RWPE2 (cell line): Measurements from ENCODE around the gene PAFAH1B2.

Source experiments
- ATAC-seq: fragments of 200-7000 bp; cut with Tn5 transposase; 3 replicates; pipeline ENCODE4 v1.9.1; 2021; ENCODE audit warnings: low read depth
- DNase-seq: peaks from one replicate; pipeline ENCODE4 v3.0.0-alpha.2; 2020; ENCODE audit warnings: low spot score
- H3K27ac ChIP-seq: fragments of 450-650 bp; 2 replicates; pipeline ENCODE4 v1.5.1; 2017; ENCODE audit warnings: mild to moderate bottlenecking; ENCODE audit not compliant: poor library complexity, severe bottlenecking
- H3K27me3 ChIP-seq: fragments of 250-450 bp; sonication (Bioruptor Pico); 2 replicates; pipeline ENCODE4 v1.5.1; 2021; ENCODE audit warnings: mild to moderate bottlenecking, moderate library complexity; ENCODE audit not compliant: insufficient read depth, poor library complexity, severe bottlenecking
- H3K36me3 ChIP-seq: fragments of 250-450 bp; sonication (Bioruptor Pico); 2 replicates; pipeline ENCODE4 v1.5.1; 2020; ENCODE audit warnings: low read depth, mild to moderate bottlenecking, moderate library complexity
- H3K4me1 ChIP-seq: fragments of 250-450 bp; sonication (Bioruptor Pico); 2 replicates; pipeline ENCODE4 v1.5.1; 2021; ENCODE audit warnings: mild to moderate bottlenecking, moderate library complexity; ENCODE audit not compliant: insufficient read depth, poor library complexity, severe bottlenecking
- H3K4me3 ChIP-seq: fragments of 250-450 bp; sonication (Bioruptor Pico); 2 replicates; pipeline ENCODE4 v1.5.1; 2021; ENCODE audit warnings: mild to moderate bottlenecking, moderate library complexity; ENCODE audit not compliant: severe bottlenecking
- H3K9me3 ChIP-seq: fragments of 250-450 bp; sonication (Bioruptor Pico); 2 replicates; pipeline ENCODE4 v1.5.1; 2021; ENCODE audit warnings: mild to moderate bottlenecking, moderate library complexity; ENCODE audit not compliant: severe bottlenecking
- TF ChIP-seq, protein P1 (sequence below): fragments of 450-650 bp; IDR thresholded peaks from one replicate; pipeline ENCODE4 v1.5.1; 2017; ENCODE audit warnings: mild to moderate bottlenecking, moderate library complexity; ENCODE audit not compliant: poor library complexity, severe bottlenecking

The PAFAH1B2 gene

DNA sequence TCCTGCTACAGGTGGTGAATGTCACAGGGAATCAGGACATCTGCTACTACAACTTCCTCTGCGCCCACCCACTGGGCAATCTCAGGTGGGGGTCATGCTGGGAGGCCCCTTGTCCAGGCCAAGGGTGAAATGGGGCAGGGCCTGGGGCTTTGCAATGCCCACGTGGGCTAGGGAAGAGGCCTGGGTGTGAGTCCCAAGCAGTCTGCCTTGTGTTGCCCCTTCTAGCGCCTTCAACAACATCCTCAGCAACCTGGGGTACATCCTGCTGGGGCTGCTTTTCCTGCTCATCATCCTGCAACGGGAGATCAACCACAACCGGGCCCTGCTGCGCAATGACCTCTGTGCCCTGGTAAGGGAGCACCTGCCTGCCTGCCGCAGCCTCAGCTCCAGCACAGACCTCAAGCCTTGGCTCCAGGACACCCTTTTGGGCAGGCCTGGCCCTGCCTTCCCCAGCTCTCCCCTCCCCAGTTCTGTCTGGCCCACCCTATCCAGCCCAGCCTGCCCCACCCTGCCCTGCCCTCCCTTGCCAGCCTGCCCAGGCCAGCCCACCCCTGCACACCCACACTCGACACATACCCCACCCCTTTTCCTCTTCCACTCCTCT, 46.0 kb downstream of the PAFAH1B2 start:
- H3K27ac ChIP-seq, result no peak overlapping the region
- TF ChIP-seq, protein P1, sequence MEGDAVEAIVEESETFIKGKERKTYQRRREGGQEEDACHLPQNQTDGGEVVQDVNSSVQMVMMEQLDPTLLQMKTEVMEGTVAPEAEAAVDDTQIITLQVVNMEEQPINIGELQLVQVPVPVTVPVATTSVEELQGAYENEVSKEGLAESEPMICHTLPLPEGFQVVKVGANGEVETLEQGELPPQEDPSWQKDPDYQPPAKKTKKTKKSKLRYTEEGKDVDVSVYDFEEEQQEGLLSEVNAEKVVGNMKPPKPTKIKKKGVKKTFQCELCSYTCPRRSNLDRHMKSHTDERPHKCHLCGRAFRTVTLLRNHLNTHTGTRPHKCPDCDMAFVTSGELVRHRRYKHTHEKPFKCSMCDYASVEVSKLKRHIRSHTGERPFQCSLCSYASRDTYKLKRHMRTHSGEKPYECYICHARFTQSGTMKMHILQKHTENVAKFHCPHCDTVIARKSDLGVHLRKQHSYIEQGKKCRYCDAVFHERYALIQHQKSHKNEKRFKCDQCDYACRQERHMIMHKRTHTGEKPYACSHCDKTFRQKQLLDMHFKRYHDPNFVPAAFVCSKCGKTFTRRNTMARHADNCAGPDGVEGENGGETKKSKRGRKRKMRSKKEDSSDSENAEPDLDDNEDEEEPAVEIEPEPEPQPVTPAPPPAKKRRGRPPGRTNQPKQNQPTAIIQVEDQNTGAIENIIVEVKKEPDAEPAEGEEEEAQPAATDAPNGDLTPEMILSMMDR, result no peak
- DNase-seq (peak; percentile 39), ATAC-seq (no peak)
- no peaks in the 10 kb centered on the region for H3K9me3 ChIP-seq
- H3K36me3 ChIP-seq, result peaks cover 8% of the 10 kb centered on the region; the same call in 1 of the 2 replicates
- no peaks in the 10 kb centered on the region for H3K27me3 ChIP-seq
- H3K4me3 ChIP-seq, result no peak overlapping the region
- H3K4me1 ChIP-seq, result no peaks in the 10 kb centered on the region

DNA sequence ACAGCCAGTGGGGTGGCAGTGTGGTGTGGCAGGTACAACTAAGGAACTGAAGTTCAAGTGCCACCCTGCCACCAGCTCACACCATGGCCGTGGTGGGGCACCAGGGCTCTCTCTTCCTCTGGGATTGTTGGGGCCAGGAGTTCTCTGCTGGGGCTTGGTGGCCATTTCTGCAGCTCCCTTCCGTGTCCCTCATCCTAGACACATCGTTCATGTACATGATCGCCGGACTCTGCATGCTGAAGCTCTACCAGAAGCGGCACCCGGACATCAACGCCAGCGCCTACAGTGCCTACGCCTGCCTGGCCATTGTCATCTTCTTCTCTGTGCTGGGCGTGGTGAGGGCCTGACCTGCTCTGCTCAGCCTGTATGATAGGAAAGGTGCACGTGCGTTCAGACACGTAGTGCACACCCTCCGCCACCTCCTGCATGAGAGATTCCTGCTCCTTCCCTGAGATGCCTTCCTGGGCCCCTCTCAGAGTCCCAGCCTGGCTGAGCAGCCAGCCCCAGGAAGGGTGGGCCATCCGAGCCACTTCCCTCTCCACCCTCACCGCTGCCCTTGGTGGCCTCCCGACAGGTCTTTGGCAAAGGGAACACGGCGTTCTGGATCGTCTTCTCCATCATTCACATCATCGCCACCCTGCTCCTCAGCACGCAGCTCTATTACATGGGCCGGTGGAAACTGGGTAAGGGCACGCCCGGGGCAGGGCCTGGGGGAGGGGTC, 47.8 kb downstream of the PAFAH1B2 start:
- H3K27ac ChIP-seq, result no peak overlapping the region
- TF ChIP-seq, protein P1, result no peak
- no peak overlapping the region for H3K4me3 ChIP-seq
- ATAC-seq (no peak), DNase-seq (peak; percentile 54)
- no peaks in the 10 kb centered on the region for H3K4me1 ChIP-seq
- H3K27me3 ChIP-seq, result no peaks in the 10 kb centered on the region
- no peaks in the 10 kb centered on the region for H3K9me3 ChIP-seq
- H3K36me3 ChIP-seq, result peaks cover 8% of the 10 kb centered on the region; the same call in 1 of the 2 replicates

DNA sequence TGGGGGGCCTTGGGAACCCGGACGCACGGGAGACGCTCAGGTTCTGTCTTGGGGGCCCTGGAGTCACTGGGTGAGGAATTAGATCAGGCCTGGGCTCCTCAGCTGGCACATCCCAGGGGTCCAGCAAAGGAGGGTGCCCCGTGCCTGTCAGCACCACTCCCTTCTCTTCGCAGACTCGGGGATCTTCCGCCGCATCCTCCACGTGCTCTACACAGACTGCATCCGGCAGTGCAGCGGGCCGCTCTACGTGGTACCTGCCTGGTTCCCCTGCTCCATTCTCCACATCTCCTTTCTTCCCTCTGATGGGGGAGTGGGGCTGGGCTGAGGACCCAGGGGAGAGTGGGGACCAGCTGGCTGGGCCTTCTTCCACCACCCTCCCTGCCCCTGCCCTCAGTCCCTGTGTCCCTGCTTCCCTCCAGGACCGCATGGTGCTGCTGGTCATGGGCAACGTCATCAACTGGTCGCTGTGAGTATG, 48.4 kb downstream of the PAFAH1B2 start:
- ATAC-seq, result no peak
- peaks cover 8% of the 10 kb centered on the region; the same call in 1 of the 2 replicates for H3K36me3 ChIP-seq

DNA sequence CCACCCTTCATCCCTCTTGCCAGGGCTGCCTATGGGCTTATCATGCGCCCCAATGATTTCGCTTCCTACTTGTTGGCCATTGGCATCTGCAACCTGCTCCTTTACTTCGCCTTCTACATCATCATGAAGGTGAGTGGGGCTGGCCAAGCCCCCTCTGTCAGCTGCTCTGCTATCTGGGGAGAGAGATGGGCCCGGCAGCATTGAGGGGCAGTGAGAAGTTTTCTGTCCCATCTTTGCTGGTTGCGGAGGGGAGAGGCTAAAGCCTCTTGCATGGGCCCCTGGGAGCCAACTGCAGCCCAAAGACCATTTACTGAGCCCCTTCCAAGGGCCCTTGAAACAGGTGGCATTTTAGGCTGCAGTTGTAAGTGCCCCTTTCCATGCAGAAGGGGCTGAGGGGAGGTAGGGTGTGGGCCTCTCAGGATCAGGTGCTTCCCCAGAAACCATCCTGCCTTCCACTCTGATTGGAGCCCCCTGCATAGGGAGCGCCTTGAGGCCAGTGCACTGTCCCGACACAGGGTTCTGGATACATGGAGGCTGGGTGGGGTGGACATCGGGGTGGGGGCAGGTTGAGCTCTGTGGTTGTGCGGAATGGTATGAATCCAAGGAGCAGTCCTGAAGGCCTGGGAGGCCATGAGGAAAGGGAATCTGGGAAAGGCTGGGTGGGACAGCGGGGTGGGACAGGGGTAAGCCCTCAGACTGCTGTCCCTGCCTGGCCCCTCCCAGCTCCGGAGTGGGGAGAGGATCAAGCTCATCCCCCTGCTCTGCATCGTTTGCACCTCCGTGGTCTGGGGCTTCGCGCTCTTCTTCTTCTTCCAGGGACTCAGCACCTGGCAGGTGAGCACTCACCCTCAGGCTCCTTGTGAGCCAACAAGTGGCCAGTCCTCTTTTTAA, 49.3 kb downstream of the PAFAH1B2 start:
- Histone ChIP-seq H3K9me3 (no peaks in the 10 kb centered on the region), H3K36me3 (peaks cover 8% of the 10 kb centered on the region; the same call in 1 of the 2 replicates), H3K27ac (no peak overlapping the region), H3K27me3 (no peaks in the 10 kb centered on the region), H3K4me1 (no peaks in the 10 kb centered on the region), H3K4me3 (no peak overlapping the region)
- DNase-seq, result peak; percentile 14
- TF ChIP-seq, protein P1, result no peak
- no peak for ATAC-seq

More for the DNA sequence above, 48.4 kb downstream of the PAFAH1B2 start:
- Histone ChIP-seq H3K4me3 (no peak overlapping the region), H3K4me1 (no peaks in the 10 kb centered on the region), H3K9me3 (no peaks in the 10 kb centered on the region), H3K27me3 (no peaks in the 10 kb centered on the region), H3K27ac (no peak overlapping the region)
- TF ChIP-seq, protein P1, result no peak
- DNase-seq, result peak; percentile 43
